Esophagus squamous epithelium (tissue), 5 donors: ENCODE results near the gene PRKAR1A. TPM values are rescaled to one million over a fixed set of nuclear protein-coding genes. Genes with fewer than 3 reads are reported as not detected.
"Not testable (repeated sequence)": the region's sequence is repeated elsewhere in the genome, so short reads cannot be mapped to it uniquely, and the experiment has no call there.

Experiments
- DNase-seq: peaks from one replicate; lab custom pipeline; 2025; lab: John Stamatoyannopoulos, UW
- H3K27ac ChIP-seq, 4 donors: fragments of 200-600 bp; sonication (generic); one replicate each; pipeline ENCODE4 v1.5.1; 2016 to 2019; ENCODE audit warnings: mild to moderate bottlenecking in 1 of 4
- H3K27me3 ChIP-seq, 4 donors: fragments of 200-600 bp; sonication (generic); 1 replicate in 3 of 4; 2 replicates in 1 of 4; pipeline versions ENCODE4 v1.5.1 to v1.6.0; 2017 to 2021; ENCODE audit warnings: antibody characterized with exemption in 1 of 4
- H3K36me3 ChIP-seq, 3 donors: fragments of 200-600 bp; sonication (generic); one replicate each; pipeline ENCODE4 v1.5.1; 2016 to 2019
- H3K4me1 ChIP-seq, 3 donors: fragments of 200-600 bp; sonication (generic); one replicate each; pipeline ENCODE4 v1.5.1; 2017 to 2019
- H3K4me3 ChIP-seq, 4 donors: fragments of 200-600 bp; sonication (generic); 1 replicate in 3 of 4; 2 replicates in 1 of 4; pipeline ENCODE4 v1.5.1; 2016 to 2019; ENCODE audit warnings: mild to moderate bottlenecking in 2 of 4, moderate library complexity in 1 of 4
- H3K9me3 ChIP-seq, 3 donors: fragments of 200-600 bp; sonication (generic); one replicate each; pipeline ENCODE4 v1.5.1; 2016 to 2019
- CTCF ChIP-seq, 6 experiments: fragments of 450-650 bp in 4 of 6; fragments of 200-600 bp in 2 of 6; sonication (generic) in 2 of 6; IDR thresholded peaks; one replicate each; pipeline ENCODE4 v1.5.1; 2016 to 2019; ENCODE audit warnings: antibody characterized with exemption in 6 of 6, mild to moderate bottlenecking in 4 of 6, moderate library complexity in 4 of 6
- POLR2A ChIP-seq, 4 donors: fragments of 450-650 bp; IDR thresholded peaks; one replicate each; pipeline ENCODE4 v1.6.1; 2017; ENCODE audit warnings: antibody characterized with exemption in 4 of 4, mild to moderate bottlenecking in 4 of 4, moderate library complexity in 3 of 4
- WGBS, 2 donors: methylation state at CpG; one replicate each; pipeline ENCODE4 v1.1.5; 2018; 5-methylcytosine and 5-hydroxymethylcytosine counted together
- intact Hi-C: fragments of 100-400 bp; cut with DNase I; formaldehyde crosslinking; loops from one replicate; pipeline ENCODE4 v1.15.0; 2022
- total RNA-seq, 4 donors: library from RNA; depleted of rRNA; stranded (reverse); fragments of >200 nt; gene quantifications; one replicate each; pipeline ENCODE4 v1.1.0, GENCODE V29; 2016
- donor health status: DM: yes; HTN: yes; CAD: no.

The PRKAR1A gene
- total RNA-seq, 4 donors from 2014 or later = 137 to 195 (median 187) TPM

- DNase-seq = no peak
- 74 to 92% methylated on average over 8 to 9 of the region's 9 CpGs for WGBS, 2 donors
- intact Hi-C loops = no loop called here
- Histone ChIP-seq H3K27me3 (no peaks in the 10 kb centered on the region), H3K27ac (peak overlapping the region; percentile 60 to 82 (median 67)), H3K4me1 (peaks cover 36 to 79% (median 48%) of the 10 kb centered on the region in 3 donors), H3K36me3 (no peaks in the 10 kb centered on the region), H3K4me3 (no peak overlapping the region), H3K9me3 (no peaks in the 10 kb centered on the region)
- TF ChIP-seq CTCF (IDR thresholded peaks at IDR 0.05) (no peak), POLR2A (IDR thresholded peaks at IDR 0.05) (no peak)
Measured at GRCh38 chr17:68581863-68582645, 69.8 kb downstream of the PRKAR1A start.

- H3K4me1 ChIP-seq = peaks cover 31 to 71% (median 40%) of the 10 kb centered on the region in 3 donors
- intact Hi-C loops, H3K36me3 ChIP-seq, H3K27me3 ChIP-seq, H3K4me3 ChIP-seq, DNase-seq, H3K9me3 ChIP-seq: not testable (repeated sequence)
- 43 to 63% methylated on average over 6 of the region's 6 CpGs for WGBS, 2 donors
- peak overlapping the region in 1 of 4 donors; percentile 82 for H3K27ac ChIP-seq
Measured at GRCh38 chr17:68582867-68583266, 70.6 kb downstream of the PRKAR1A start.

GRCh38 chr17:68584581-68585303, 72.5 kb downstream of the PRKAR1A start:
- whole genome bisulfite sequencing, 2 donors = 69 to 71% methylated on average over 5 of the region's 5 CpGs
- Histone ChIP-seq H3K4me3 (no peak overlapping the region), H3K36me3 (no peaks in the 10 kb centered on the region), H3K27ac (no peak overlapping the region), H3K4me1 (peaks cover 23 to 53% (median 27%) of the 10 kb centered on the region in 3 donors), H3K27me3 (no peaks in the 10 kb centered on the region), H3K9me3 (no peaks in the 10 kb centered on the region)
- intact Hi-C loops = no loop called here
- DNase-seq = no peak
- TF ChIP-seq CTCF (IDR thresholded peaks at IDR 0.05) = peak in 1 of 6 experiments; percentile 17
- TF ChIP-seq POLR2A (IDR thresholded peaks at IDR 0.05) = no peak

GRCh38 chr17:68585643-68586042, 73.4 kb downstream of the PRKAR1A start:
- Histone ChIP-seq H3K27ac (peak overlapping the region in 2 of 4 donors; percentile 7 to 52), H3K9me3 (no peaks in the 10 kb centered on the region), H3K36me3 (no peaks in the 10 kb centered on the region), H3K4me3 (no peak overlapping the region), H3K4me1 (peaks cover 14 to 44% (median 26%) of the 10 kb centered on the region in 3 donors), H3K27me3 (no peaks in the 10 kb centered on the region)
- 29 to 51% methylated on average over 4 of the region's 4 CpGs for WGBS, 2 donors
- intact Hi-C loops = no loop called here
- no peak for DNase-seq
- no peak for TF ChIP-seq POLR2A (IDR thresholded peaks at IDR 0.05)
- TF ChIP-seq CTCF (IDR thresholded peaks at IDR 0.05) = no peak

- intact Hi-C loops = no loop called here
- Histone ChIP-seq H3K4me3 (no peak overlapping the region), H3K9me3 (no peaks in the 10 kb centered on the region), H3K27ac (no peak overlapping the region), H3K27me3 (no peaks in the 10 kb centered on the region), H3K36me3 (no peaks in the 10 kb centered on the region), H3K4me1 (peaks cover 2 to 34% (median 14%) of the 10 kb centered on the region in 3 donors)
- TF ChIP-seq POLR2A (IDR thresholded peaks at IDR 0.05) (no peak), CTCF (IDR thresholded peaks at IDR 0.05) (no peak)
- DNase-seq = no peak
- WGBS, 2 donors = 98% methylated on average over 5 of the region's 5 CpGs
Measured at GRCh38 chr17:68587026-68587425, 74.8 kb downstream of the PRKAR1A start.
